Measurements from ENCODE around the gene ARF6.
"Not testable (repeated sequence)": the region's sequence is repeated elsewhere in the genome, so short reads cannot be mapped to it uniquely, and the experiment has no call there.

Gene ARF6

DNA sequence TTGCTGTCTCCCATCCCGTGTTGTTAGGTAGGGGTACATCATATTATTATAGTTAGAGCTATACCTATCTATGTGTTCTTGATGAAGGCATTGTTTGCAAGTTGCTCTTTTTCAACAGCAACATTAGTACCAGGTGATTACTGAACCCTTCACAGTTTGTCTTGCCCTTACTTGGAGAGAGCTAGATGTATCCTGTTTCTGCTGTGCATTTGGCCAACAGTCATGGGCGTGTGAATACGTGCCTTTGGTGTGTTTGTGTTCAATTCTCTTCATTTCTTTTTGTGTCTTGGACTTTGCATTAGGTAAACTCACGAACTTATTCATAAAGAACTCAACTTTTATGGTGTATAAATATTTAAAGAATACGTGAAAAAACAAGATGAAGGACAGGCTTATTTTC, 14.3 kb downstream of the ARF6 start:
- no peak for DNase-seq (ENCODE audit: low read depth in 2 of 2)

DNA sequence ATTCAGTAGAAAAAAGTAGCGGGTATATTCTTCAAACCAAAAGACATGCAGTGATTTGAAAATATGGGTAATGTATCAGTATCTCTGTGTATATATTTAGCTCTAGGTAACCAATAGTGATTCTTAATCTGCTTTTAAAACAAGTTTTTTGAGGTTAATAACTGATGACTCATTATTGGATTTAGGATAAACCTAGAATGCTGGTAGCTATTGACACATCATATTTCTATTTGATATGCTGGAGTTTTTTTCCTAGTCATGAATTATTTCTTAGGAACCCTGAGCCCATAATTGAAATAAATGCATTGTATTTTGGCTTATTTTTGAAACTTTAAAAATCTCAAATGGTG, 15.5 kb downstream of the ARF6 start:
- no peak for DNase-seq (ENCODE audit: low read depth in 2 of 2)

DNA sequence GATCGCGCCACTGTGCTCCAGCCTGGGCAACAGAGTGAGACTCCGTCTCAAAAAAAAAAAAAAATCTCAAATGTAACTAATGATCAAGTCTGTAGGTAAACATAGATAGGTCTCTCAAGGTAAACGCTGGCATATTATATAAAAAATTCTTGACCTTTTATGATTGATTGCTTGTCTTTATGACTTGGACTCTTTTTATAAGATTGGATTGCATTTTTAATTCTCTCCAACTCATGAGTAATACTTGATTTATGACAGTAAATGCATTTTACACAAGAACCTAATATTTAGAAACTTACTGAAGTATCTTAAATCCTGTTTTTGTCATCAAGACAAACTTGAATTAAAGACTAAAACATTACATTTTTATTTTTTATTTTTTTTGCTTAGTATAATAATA, 16.1 kb downstream of the ARF6 start:
- no peak for DNase-seq (ENCODE audit: low read depth in 2 of 2)

DNA sequence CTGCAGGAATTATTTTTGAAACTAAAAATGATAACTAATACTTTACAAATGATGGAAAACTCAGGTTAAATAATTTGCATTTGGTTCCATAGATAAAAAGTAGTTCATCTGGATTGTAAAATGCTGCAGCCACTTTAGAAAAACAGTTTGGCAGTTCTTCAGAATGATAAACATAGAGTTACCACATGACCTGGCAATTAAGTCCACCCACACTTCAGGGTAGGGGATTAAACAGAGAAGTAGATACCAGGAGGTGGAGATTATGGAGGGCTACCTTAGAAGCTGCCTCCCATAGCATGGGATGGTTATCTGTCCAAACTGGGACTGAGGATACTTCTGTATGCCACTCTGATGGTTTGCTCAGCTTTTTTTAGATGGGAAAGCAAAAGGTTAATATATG, 22.2 kb downstream of the ARF6 start:
- no peak for DNase-seq (ENCODE audit: low read depth in 2 of 2)

DNA sequence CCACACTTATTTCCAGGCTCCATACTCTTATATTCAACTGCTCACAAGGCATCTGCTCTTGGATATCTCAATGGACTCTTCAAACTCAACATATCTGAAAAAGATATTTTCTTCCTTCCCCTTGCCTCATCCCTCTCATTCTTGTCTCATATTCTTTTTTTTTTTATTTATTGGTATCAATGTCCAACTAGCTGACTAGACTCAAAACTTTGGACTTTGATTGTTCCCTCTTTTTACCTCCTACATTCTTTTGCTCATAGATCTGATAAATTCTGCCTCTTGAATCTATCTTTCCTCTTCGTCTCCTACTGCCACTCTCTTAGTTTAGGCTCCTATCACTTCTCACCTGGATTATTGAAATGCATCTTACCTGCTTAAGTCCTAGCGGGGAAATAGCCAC, 25.8 kb downstream of the ARF6 start:
- DNase-seq (ENCODE audit: low read depth in 2 of 2) = no peak

DNA sequence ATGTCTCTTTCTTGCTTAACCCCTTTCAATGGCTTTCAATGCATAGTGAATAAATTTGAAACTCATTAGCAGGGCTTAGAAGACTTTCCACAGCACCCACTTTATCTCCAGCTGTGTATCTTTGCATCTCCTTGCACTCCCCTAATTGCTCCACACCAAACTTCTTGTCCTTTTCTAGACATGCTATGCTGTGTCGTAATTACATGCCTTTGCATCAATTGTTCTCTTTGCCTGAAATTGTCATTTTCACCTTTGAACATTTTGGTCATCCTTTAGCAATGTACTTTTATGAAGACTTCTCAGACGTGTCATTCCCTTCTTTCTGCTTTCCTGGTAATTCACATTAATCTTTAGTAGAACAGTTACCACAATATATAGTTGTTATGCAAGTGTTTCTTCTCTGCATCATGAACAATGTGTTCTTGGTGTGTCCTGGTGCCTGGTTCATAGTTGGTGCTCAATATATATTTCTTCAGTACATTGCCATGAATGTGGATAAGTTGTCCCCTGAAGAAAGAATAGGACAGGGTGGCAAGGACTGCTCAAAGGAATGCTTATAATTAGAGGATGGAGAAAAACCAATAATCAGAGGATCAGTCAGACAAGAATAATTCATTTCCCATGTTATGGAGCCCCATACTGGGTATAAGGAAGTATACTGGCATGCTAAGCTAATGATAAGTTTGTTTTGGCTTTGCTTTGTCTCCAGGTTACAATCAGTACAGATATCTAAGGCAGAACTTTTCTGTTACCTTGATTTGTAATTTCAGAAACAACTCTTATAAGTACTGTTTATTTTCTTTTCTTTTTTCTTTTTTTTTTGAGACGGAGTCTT, 27.2 kb downstream of the ARF6 start:
- no peak for DNase-seq (ENCODE audit: low read depth in 2 of 2)

DNA sequence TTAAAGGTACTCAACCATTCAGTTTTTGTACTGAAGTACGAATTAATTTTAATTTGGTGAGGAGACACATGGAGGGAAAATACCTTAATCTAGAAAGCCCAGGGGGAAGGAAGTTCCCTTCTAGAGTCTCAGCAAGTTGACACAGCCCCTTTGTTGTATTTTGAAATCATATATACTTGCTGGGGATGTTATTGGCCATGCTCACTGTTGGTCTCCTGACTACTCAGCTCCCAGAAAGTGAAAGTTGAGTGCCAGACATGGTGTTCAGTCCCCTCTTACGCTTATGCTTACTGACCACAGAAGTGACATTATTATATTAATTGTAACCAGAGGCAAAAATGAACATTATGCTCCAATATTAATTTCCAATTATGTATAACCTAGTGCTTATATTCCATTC, 28.1 kb downstream of the ARF6 start:
- no peak for DNase-seq (ENCODE audit: low read depth in 2 of 2)

DNA sequence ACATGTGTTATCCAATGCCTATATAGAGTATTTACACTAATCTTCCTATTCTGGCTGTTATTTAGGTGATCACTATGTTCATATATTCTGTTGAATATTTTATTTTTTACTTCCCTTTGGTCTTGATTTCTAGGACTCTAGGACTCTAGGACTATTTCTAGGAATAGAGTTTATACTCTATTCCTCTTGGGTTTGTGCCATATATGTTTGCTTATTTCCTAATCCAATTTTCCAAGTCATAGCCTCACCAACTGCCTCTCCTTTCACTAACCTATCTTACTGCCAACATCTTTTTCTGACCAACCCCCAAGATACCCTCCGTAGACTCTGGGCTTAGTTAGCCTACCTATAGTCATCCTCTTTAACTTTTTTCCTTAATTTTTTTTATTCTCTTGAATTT, 28.5 kb downstream of the ARF6 start:
- DNase-seq (ENCODE audit: low read depth in 2 of 2) = no peak

DNA sequence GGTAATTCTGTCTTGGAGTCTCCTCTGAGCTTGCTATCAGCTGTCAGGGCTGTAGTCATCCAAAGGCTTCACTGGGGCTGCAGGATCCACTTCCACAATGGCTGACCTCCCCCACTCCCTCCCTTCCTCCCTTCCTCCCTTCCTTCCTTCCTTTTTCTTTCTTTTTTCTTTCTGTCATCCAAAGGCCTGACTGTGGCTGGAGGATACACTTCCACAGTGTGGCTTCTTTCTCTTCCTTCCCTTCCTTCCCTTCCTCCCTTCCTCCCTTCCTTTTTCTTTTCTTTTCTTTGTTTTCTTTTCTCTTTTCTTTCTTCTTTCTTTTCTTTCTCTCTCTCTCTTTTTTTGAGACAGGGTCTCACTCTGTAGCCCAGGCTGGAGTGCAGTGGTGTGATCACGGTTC, 30.6 kb downstream of the ARF6 start:
- DNase-seq (ENCODE audit: low read depth in 2 of 2) = no peak

DNA sequence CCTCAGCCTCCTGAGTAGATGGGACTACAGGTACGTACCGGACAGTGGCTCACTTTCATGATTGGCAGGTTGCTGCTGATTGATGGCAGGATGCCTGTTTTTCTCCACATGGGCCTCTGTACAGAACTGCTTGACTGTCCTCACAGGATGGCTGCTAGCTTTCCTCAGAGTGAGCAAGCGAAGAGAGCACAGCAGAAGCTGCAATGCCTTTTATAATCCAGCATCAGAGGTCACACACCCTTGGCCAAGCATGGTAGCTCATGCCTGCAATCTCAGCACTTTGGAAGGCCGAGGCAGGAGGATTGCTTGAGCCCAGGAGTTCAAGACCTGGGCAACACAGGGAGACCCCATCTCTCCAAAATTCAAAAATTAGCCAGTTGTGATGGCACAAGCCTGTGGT, 31.0 kb downstream of the ARF6 start:
- DNase-seq (ENCODE audit: low read depth in 2 of 2) = no peak

DNA sequence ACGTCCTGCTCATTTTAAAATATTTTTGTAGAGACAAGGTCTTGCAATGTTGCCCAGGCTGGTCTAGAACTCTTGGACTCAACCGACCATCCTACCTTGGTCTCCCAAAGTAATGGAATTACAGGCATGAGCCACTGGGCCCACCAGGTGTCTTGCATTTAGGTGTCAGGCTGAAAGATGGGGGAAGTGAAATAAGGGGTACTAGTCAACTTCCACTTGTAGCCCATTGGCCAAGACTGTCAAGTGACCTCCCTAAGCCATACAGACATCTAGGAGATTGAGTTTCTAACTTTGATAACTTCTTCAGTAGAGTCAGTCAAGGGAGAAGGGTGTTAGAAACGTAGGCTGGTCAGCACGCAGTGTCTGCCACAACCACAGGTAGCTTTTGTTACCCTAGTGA, 32.0 kb downstream of the ARF6 start:
- DNase-seq (ENCODE audit: low read depth in 2 of 2) = no peak

DNA sequence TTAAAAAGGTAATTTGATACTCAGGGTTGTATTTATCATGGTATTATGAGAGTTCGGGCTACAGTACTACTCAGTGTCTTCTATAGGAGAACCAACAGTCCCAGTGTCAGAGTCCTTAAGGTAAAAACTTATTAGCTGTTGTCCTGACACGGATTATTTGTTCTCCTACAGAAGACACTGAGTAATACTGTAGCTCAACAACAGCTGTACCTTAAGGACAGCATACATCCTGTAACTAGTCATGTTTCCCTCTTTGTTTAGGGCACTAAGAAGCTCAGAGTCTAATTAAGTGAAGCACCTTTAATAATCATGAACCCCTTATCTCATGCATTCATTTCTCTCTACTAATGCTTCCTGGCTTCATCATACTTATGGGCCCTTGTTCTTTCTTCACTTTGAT, 33.9 kb downstream of the ARF6 start:
- DNase-seq (ENCODE audit: low read depth in 2 of 2) = no peak

DNA sequence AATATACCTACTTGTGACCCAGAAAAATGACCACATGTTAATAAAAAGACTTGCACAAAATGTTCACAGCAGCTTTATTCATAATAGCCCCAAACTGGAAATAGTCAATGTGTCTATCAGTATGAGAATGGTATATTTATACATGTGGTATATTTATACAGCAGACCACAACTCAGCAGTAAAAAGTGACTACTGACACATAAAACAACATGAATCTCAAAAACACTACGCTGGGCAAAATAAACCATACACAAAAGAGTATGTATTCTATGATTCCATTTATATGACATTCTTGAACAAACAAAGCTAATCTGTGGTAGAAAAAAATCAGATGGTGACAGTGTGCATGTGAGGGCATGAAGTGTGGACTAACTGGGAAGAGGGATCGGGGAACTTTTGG, 35.1 kb downstream of the ARF6 start:
- no peak for DNase-seq (ENCODE audit: low read depth in 2 of 2)

DNA sequence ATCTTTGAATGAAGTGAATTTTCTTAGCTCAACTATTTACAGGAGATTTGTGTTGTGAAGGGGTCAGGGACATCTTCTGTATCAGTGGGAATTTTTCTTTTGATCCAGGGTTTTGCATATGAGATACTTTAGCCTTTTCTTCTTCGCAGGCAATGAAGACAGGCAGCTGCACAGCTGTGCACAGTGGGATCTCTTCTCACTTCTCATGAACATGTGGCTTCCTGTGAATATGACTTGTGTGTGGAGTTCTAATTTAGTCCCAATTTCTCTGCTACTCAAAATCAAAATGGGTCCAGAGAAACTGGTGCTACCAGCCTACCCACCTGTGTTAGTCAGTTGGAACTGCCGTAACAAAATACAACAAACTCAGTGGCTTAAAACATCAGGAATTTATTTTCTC, 37.8 kb downstream of the ARF6 start:
- no peak for DNase-seq (ENCODE audit: low read depth in 2 of 2)

DNA sequence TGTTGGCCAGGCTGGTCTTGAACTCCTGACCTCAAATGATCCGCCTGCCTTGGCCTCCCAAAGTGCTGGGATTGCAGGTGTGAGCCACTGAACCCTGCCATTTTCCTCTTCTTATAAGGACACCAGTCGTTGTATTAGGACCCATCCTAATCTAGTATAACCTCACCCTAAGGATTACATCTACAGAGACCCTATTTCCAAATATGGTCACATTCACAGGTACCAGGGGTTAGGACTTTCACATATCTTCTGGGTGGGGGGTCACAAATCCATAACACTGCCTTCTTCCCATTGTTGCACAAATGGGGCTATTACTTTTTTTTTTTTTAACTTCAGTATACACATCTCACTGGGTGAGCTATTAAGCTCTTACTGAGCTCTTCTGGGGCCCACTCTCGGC, 38.6 kb downstream of the ARF6 start:
- DNase-seq (ENCODE audit: low read depth in 2 of 2) = no peak

DNA sequence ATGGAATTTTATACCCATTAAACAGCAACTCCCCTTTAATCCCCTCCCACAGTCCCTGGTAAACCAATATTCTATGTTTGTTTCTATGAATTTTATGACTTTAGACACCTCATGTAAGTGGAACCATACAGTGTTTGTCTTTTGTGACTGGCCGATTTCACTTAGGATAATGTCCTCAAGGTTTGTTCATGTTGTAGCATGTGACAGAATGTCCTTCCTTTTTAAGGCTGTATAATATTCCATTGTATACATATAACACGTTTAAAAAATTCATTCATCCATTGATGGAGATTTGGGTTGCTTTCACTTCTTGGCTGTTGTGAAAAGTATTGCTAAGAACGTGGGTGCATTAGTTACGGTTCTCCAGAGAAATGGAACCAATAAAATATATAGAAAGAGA, 40.2 kb downstream of the ARF6 start:
- DNase-seq (ENCODE audit: low read depth in 2 of 2) = no peak

DNA sequence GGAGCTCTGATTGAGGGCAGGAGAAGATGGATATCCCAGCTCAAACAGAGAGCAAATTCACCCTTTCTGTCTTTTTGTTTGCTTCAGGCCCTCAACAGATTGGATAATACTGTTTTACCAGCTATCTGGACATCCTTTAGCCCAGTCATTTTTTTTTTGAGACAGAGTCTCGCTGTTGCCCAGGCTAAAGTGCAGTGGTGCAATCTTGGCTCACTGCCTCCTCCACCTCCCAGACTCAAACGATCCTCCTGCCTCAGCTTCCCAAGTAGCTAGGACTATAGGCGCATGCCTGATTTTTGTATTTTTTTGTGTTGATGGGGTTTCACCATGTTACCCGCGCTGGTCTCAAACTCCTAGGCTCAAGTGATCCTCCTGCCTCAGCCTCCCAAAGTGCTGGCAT, 40.8 kb downstream of the ARF6 start:
- DNase-seq (ENCODE audit: low read depth in 2 of 2) = no peak

DNA sequence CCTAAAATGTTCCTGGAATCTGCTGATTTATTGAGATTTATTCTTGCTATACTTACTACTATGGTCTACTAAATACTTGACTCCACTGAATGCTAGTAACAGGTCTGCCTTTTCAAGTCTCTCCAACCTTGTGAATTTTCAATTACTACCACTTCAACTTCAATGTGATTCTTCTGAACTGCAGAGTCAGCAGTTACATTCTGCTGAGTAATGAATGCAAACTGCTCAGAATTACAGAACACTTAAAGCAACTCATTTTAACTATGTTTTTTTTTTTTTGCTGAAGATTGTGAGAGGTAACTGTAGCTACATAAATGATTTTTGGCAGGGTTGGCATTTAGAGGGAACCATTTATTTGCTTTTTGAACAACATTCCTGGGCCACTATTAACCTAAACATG, 41.8 kb downstream of the ARF6 start:
- DNase-seq (ENCODE audit: low read depth in 2 of 2) = no peak

DNA sequence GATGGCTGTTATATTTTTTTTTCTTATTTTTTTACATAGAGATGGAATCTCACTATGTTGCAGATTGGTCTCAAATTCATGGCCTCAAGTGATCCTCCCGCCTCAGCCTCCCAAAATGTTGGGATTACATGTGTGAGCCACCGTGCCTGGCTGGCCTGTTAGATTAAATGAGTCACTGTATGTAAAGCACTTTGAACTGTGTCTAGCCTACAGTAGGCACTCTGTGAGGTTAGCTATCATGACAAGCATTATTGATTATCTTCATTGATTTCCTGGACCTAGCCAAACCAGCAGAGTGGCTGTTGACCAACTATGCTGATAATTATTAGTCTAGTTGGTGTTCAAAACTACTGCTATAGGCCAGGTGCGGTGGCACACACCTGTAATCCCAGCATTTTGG, 42.6 kb downstream of the ARF6 start:
- no peak for DNase-seq (ENCODE audit: low read depth in 2 of 2)

DNA sequence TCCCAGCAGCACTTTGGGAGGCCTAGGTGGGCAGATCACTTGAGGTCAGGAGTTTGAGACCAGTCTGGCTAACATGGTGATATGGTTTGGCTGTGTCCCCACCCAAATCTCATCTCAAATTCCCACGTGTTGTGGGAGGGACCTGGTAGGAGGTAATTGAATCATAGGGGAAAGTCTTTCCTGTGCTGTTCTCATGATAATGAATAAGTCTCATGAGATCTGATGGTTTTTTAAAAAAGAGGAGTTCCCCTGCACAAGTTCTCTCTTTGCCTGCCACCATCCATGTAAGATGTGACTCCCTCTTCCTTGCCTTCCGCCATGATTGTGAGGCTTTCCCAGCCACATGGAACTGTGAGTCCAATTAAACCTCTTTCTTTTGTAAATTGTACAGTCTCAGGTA, 43.4 kb downstream of the ARF6 start:
- not testable (repeated sequence) for DNase-seq (ENCODE audit: low read depth in 2 of 2)

DNA sequence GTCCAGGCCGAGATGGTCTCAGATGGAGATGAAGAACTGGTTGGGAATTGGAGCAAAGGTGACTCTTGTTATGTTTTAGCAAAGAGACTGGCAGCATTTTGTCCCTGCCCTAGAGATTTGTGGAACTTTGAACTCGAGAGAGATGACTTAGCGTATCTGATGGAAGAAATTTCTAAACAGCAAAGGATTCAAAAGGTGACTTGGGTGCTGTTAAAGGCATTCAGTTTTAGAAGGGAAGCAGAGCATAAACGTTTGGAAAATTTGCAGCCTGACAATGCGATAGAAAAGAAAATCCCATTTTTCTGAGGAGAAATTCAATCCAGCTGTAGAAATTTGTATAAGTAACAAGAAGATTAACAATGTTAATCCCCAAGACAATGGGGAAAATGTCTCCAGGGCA, 44.0 kb downstream of the ARF6 start:
- DNase-seq (ENCODE audit: low read depth in 2 of 2) = not testable (repeated sequence)

DNA sequence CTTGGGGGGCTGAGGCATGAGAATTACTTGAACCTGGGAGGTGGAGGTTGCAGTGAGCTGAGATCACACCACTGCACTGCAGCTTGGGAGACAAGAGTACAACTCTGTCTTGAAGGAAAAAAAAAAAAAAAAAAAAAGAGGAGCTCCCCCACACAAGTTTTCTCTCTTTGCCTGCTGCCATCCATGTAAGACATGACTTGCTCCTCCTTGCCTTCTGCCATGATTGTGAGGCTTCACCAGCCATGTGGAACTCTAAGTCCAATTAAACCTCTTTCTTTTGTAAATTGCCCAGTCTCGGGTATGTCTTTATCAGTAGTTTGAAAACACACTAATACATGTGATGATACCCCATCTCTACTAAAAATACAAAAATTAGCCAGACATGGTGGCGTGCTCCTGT, 46.3 kb downstream of the ARF6 start:
- not testable (repeated sequence) for DNase-seq (ENCODE audit: low read depth in 2 of 2)

DNA sequence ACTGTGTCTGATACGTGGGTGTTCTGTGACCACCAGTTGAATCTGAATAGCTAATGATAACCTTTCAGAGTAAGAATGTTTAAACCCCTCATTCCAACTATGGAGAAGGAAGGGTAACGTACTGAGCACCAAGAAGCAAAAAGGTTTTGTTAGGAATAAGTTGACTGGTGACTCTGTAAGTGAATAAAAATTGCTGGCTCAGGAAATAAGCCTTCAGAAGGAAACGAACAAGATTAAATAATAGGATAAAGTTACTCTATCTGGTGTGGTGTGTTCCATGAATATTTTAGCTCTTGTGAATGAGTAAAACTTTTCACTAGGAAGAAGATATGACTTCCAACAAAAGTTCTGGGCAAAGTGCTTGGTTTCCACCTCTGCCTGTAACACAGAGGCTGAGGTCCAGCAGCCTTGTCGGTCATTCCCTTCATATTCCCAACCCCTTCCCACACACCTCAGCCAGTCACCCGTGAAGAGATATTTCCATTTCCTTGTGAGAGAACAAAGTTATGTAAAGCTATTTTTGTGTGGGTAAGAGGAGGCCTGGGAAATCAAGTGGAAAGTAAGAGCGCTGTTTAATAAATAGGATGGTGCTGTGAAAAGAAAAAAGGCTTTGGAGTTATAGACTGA, 47.1 kb downstream of the ARF6 start:
- no peak for DNase-seq (ENCODE audit: low read depth in 2 of 2)
